ENCODE results near the gene PEAK1.
A peak's percentile ranks its signal among the peaks of the same experiment; 100 is the strongest.
"Not testable (repeated sequence)": the region's sequence is repeated elsewhere in the genome, so short reads cannot be mapped to it uniquely, and the experiment has no call there.

PEAK1 gene

GRCh38 chr15:77406846-77407245, 13.1 kb downstream of the PEAK1 start:
- DNase-seq (ENCODE audit: low read depth): no peak
- no peak for TF ChIP-seq CTCF (IDR thresholded peaks at IDR 0.05; ENCODE audit: control insufficient read depth, insufficient read depth, low read depth, low read length, missing control alignments)
- H3K4me3 ChIP-seq (ENCODE audit: control insufficient read depth, low read depth, low read length): no peak overlapping the region

- not testable (repeated sequence) for H3K4me3 ChIP-seq (ENCODE audit: control insufficient read depth, low read depth, low read length); DNase-seq (ENCODE audit: low read depth)
These were observed 13.6 kb downstream of the PEAK1 start for GRCh38 chr15:77406173-77406759.

- peak; percentile 53 for DNase-seq (ENCODE audit: low read depth)
- no peak overlapping the region for H3K4me3 ChIP-seq (ENCODE audit: control insufficient read depth, low read depth, low read length)
- no peak for TF ChIP-seq CTCF (IDR thresholded peaks at IDR 0.05; ENCODE audit: control insufficient read depth, insufficient read depth, low read depth, low read length, missing control alignments)
These were observed 17.0 kb downstream of the PEAK1 start for GRCh38 chr15:77402740-77403379.

GRCh38 chr15:77400258-77400657, 19.6 kb downstream of the PEAK1 start:
- no peak for DNase-seq (ENCODE audit: low read depth)
- no peak for TF ChIP-seq CTCF (IDR thresholded peaks at IDR 0.05; ENCODE audit: control insufficient read depth, insufficient read depth, low read depth, low read length, missing control alignments)
- H3K4me3 ChIP-seq (ENCODE audit: control insufficient read depth, low read depth, low read length): no peak overlapping the region

- no peak for TF ChIP-seq CTCF (IDR thresholded peaks at IDR 0.05; ENCODE audit: control insufficient read depth, insufficient read depth, low read depth, low read length, missing control alignments)
- no peak for DNase-seq (ENCODE audit: low read depth)
- no peak overlapping the region for H3K4me3 ChIP-seq (ENCODE audit: control insufficient read depth, low read depth, low read length)
These were observed 21.0 kb downstream of the PEAK1 start for GRCh38 chr15:77398927-77399326.

- no peak for DNase-seq (ENCODE audit: low read depth)
- H3K4me3 ChIP-seq (ENCODE audit: control insufficient read depth, low read depth, low read length): no peak overlapping the region
- no peak for TF ChIP-seq CTCF (IDR thresholded peaks at IDR 0.05; ENCODE audit: control insufficient read depth, insufficient read depth, low read depth, low read length, missing control alignments)
These were observed 23.2 kb downstream of the PEAK1 start for GRCh38 chr15:77396692-77397091.

GRCh38 chr15:77395013-77395774, 24.7 kb downstream of the PEAK1 start:
- no peak for TF ChIP-seq CTCF (IDR thresholded peaks at IDR 0.05; ENCODE audit: control insufficient read depth, insufficient read depth, low read depth, low read length, missing control alignments)
- no peak for DNase-seq (ENCODE audit: low read depth)
- H3K4me3 ChIP-seq (ENCODE audit: control insufficient read depth, low read depth, low read length): no peak overlapping the region

Data from AG09309 (cell line).